Measurements from ENCODE around the gene IL1RAPL1.
A peak's percentile ranks its signal among the peaks of the same experiment; 100 is the strongest.

The IL1RAPL1 gene

GRCh38 chrX:29880977-29881376, 1293.7 kb downstream of the IL1RAPL1 start:
- no peak overlapping the region for H3K4me3 ChIP-seq (ENCODE audit: low read depth, low read length)
- TF ChIP-seq MAX (IDR thresholded peaks at IDR 0.05; ENCODE audit: low read depth, low read length), result no peak
- no peak for TF ChIP-seq POLR2A (IDR thresholded peaks at IDR 0.05; ENCODE audit: extremely low read depth, insufficient read length)
- TF ChIP-seq, protein P1, sequence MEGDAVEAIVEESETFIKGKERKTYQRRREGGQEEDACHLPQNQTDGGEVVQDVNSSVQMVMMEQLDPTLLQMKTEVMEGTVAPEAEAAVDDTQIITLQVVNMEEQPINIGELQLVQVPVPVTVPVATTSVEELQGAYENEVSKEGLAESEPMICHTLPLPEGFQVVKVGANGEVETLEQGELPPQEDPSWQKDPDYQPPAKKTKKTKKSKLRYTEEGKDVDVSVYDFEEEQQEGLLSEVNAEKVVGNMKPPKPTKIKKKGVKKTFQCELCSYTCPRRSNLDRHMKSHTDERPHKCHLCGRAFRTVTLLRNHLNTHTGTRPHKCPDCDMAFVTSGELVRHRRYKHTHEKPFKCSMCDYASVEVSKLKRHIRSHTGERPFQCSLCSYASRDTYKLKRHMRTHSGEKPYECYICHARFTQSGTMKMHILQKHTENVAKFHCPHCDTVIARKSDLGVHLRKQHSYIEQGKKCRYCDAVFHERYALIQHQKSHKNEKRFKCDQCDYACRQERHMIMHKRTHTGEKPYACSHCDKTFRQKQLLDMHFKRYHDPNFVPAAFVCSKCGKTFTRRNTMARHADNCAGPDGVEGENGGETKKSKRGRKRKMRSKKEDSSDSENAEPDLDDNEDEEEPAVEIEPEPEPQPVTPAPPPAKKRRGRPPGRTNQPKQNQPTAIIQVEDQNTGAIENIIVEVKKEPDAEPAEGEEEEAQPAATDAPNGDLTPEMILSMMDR (IDR thresholded peaks at IDR 0.05; ENCODE audit: low read depth, low read length), result no peak
- no peak for TF ChIP-seq MYC (IDR thresholded peaks at IDR 0.05; ENCODE audit: low read depth, low read length)
- DNase-seq (ENCODE audit: low read depth), result no peak

GRCh38 chrX:29890004-29890403, 1302.8 kb downstream of the IL1RAPL1 start:
- TF ChIP-seq, protein P1 (IDR thresholded peaks at IDR 0.05; ENCODE audit: low read depth, low read length), result no peak
- TF ChIP-seq MYC (IDR thresholded peaks at IDR 0.05; ENCODE audit: low read depth, low read length), result no peak
- TF ChIP-seq POLR2A (IDR thresholded peaks at IDR 0.05; ENCODE audit: extremely low read depth, insufficient read length), result no peak
- TF ChIP-seq MAX (IDR thresholded peaks at IDR 0.05; ENCODE audit: low read depth, low read length), result no peak
- no peak overlapping the region for H3K4me3 ChIP-seq (ENCODE audit: low read depth, low read length)
- DNase-seq (ENCODE audit: low read depth), result no peak

- no peak overlapping the region for H3K4me3 ChIP-seq (ENCODE audit: low read depth, low read length)
- DNase-seq (ENCODE audit: low read depth), result no peak
- TF ChIP-seq, protein P1 (IDR thresholded peaks at IDR 0.05; ENCODE audit: low read depth, low read length), result no peak
- TF ChIP-seq POLR2A (IDR thresholded peaks at IDR 0.05; ENCODE audit: extremely low read depth, insufficient read length), result no peak
- no peak for TF ChIP-seq MYC (IDR thresholded peaks at IDR 0.05; ENCODE audit: low read depth, low read length)
- no peak for TF ChIP-seq MAX (IDR thresholded peaks at IDR 0.05; ENCODE audit: low read depth, low read length)
Measured at GRCh38 chrX:29890646-29891200, 1303.5 kb downstream of the IL1RAPL1 start.

GRCh38 chrX:29902004-29902403, 1314.8 kb downstream of the IL1RAPL1 start:
- no peak overlapping the region for H3K4me3 ChIP-seq (ENCODE audit: low read depth, low read length)
- TF ChIP-seq MAX (IDR thresholded peaks at IDR 0.05; ENCODE audit: low read depth, low read length) (no peak), POLR2A (IDR thresholded peaks at IDR 0.05; ENCODE audit: extremely low read depth, insufficient read length) (no peak), MYC (IDR thresholded peaks at IDR 0.05; ENCODE audit: low read depth, low read length) (no peak)
- TF ChIP-seq, protein P1 (IDR thresholded peaks at IDR 0.05; ENCODE audit: low read depth, low read length), result no peak
- no peak for DNase-seq (ENCODE audit: low read depth)

GRCh38 chrX:29903360-29903759, 1316.1 kb downstream of the IL1RAPL1 start:
- TF ChIP-seq POLR2A (IDR thresholded peaks at IDR 0.05; ENCODE audit: extremely low read depth, insufficient read length), result no peak
- no peak for TF ChIP-seq MYC (IDR thresholded peaks at IDR 0.05; ENCODE audit: low read depth, low read length)
- DNase-seq (ENCODE audit: low read depth), result no peak
- no peak overlapping the region for H3K4me3 ChIP-seq (ENCODE audit: low read depth, low read length)

DNA sequence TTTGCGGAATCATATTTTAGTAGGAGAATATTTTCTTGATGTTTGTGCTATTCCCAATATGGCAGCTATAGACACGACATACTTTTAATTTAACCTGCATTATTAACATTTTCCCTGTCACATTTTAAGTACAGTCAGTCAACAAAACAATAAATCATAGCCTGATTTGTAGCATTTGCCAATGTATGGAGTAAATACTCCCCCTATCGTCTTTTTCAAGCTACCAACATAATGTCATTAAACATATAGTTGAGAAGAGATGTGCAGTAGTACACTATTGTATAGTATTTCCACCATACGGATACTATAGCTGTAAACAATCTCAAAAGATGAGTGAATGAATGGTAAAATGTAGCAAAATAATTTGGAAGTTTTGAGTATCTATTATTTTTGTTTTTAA, 1324.4 kb downstream of the IL1RAPL1 start:
- H3K4me3 ChIP-seq (ENCODE audit: low read depth, low read length), result no peak overlapping the region
- no peak for TF ChIP-seq MAX (IDR thresholded peaks at IDR 0.05; ENCODE audit: low read depth, low read length)
- TF ChIP-seq POLR2A (IDR thresholded peaks at IDR 0.05; ENCODE audit: extremely low read depth, insufficient read length), result no peak
- no peak for TF ChIP-seq MYC (IDR thresholded peaks at IDR 0.05; ENCODE audit: low read depth, low read length)
- TF ChIP-seq, protein P1 (IDR thresholded peaks at IDR 0.05; ENCODE audit: low read depth, low read length), result no peak
- peak; percentile 1 for DNase-seq (ENCODE audit: low read depth)

Data from NB4 (cell line).